ENCODE measurements around the gene ZNF423.

DNA sequence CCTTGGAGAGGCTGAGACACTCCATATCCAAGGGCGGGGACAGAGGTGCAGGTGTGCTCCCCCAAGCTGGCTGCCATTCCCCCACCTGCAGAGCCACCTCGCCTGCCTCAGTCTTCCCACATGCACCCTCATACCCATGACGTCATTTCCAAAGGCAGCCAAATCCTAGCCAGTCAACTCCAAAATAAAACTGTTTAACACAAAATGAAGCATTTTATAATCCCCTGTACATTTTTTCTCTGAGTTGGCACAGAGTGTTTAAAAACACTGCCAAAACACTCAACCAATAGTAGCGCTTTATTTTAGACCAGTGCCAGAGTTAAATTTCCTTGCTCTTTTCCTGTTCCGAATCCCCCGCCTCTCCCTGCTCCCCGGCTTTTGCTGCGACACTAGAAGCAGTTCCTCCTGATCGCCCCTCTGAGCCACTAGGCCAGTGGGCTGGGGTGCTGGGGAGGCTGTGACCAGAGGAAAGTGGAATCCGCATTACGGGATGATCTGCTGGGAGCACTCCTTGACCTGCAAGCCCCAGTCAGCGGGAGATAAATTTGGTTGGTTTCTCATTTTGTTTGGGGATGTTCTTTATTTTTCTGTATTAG is 139.5 kb downstream of the ZNF423 start:
- no peak for TF ChIP-seq SMAD1 (CRISPR knock-in tag; IDR thresholded peaks at IDR 0.05; ENCODE audit: borderline replicate concordance, low read depth)
- no peak for TF ChIP-seq RBAK (CRISPR knock-in tag; IDR thresholded peaks at IDR 0.05)
- no peak for TF ChIP-seq MYC (CRISPR knock-in tag; IDR thresholded peaks at IDR 0.05; ENCODE audit: borderline replicate concordance)
- TF ChIP-seq, protein P1, sequence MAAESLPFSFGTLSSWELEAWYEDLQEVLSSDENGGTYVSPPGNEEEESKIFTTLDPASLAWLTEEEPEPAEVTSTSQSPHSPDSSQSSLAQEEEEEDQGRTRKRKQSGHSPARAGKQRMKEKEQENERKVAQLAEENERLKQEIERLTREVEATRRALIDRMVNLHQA (CRISPR knock-in tag; IDR thresholded peaks at IDR 0.05), result no peak
- TF ChIP-seq, protein P2, sequence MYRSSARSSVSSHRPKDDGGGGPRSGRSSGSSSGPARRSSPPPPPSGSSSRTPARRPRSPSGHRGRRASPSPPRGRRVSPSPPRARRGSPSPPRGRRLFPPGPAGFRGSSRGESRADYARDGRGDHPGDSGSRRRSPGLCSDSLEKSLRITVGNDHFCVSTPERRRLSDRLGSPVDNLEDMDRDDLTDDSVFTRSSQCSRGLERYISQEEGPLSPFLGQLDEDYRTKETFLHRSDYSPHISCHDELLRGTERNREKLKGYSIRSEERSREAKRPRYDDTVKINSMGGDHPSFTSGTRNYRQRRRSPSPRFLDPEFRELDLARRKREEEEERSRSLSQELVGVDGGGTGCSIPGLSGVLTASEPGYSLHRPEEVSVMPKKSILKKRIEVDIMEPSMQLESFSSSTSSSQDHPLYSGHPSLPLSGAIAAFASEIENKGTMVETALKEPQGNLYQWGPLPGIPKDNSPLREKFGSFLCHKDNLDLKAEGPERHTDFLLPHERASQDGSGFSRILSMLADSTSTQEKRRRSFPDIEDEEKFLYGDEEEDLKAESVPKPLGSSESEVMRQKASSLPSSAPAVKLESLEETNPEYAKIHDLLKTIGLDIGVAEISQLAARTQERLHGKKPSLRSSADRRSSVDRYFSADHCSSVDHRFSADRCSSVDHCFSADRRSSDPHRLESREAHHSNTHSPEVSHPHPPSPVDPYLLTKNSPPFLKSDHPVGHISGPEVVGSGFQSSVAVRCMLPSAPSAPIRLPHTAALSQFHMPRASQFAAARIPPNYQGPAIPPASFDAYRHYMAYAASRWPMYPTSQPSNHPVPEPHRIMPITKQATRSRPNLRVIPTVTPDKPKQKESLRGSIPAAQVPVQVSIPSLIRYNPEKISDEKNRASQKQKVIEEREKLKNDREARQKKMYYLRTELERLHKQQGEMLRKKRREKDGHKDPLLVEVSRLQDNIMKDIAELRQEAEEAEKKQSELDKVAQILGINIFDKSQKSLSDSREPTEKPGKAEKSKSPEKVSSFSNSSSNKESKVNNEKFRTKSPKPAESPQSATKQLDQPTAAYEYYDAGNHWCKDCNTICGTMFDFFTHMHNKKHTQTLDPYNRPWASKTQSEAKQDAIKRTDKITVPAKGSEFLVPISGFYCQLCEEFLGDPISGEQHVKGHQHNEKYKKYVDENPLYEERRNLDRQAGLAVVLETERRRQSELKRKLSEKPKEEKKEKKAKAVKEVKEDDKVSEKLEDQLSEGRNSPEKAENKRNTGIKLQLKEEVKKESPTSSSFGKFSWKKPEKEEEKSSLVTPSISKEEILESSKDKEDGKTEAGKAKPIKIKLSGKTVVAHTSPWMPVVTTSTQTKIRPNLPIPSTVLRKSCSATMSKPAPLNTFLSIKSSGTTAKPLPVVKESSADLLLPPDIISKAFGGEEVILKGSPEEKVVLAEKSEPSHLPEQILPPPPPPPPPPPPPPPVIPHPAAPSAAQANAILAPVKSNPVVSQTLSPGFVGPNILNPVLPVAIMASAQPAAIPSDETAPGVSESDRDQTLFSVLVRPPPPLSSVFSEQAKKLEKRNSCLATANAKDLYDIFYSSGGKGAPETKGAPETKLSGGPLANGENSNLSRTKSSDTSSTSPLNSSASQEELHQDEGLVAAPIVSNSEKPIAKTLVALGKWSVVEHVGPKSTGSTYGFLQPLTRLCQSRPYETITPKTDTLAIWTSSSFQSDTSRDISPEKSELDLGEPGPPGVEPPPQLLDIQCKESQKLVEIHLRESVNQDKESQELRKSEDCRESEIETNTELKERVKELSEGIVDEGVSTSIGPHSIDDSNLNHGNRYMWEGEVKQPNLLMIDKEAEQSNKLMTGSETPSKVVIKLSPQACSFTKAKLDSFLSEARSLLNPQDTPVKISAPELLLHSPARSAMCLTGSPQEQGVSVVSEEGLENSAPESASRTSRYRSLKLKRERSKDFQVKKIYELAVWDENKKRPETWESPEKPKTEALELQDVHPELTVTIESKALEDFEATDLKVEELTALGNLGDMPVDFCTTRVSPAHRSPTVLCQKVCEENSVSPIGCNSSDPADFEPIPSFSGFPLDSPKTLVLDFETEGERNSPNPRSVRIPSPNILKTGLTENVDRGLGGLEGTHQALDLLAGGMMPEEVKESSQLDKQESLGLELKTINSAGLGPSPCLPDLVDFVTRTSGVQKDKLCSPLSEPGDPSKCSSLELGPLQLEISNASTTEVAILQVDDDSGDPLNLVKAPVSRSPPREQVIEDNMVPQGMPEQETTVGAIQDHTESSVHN (CRISPR knock-in tag; IDR thresholded peaks at IDR 0.05), result no peak
- no peak for TF ChIP-seq ZNF501 (CRISPR knock-in tag; IDR thresholded peaks at IDR 0.05)
- no peak for TF ChIP-seq KDM5B (CRISPR knock-in tag; IDR thresholded peaks at IDR 0.05; ENCODE audit: borderline replicate concordance)
- TF ChIP-seq SRF (IDR thresholded peaks at IDR 0.05; ENCODE audit: low read depth, low read length), result no peak
- TF ChIP-seq ETV6 (CRISPR knock-in tag; conservative IDR thresholded peaks at IDR 0.05), result no peak
- no peak for TF ChIP-seq NCOA1 (CRISPR knock-in tag; IDR thresholded peaks at IDR 0.05)
- TF ChIP-seq, protein P3, sequence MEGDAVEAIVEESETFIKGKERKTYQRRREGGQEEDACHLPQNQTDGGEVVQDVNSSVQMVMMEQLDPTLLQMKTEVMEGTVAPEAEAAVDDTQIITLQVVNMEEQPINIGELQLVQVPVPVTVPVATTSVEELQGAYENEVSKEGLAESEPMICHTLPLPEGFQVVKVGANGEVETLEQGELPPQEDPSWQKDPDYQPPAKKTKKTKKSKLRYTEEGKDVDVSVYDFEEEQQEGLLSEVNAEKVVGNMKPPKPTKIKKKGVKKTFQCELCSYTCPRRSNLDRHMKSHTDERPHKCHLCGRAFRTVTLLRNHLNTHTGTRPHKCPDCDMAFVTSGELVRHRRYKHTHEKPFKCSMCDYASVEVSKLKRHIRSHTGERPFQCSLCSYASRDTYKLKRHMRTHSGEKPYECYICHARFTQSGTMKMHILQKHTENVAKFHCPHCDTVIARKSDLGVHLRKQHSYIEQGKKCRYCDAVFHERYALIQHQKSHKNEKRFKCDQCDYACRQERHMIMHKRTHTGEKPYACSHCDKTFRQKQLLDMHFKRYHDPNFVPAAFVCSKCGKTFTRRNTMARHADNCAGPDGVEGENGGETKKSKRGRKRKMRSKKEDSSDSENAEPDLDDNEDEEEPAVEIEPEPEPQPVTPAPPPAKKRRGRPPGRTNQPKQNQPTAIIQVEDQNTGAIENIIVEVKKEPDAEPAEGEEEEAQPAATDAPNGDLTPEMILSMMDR (CRISPR knock-in tag; IDR thresholded peaks at IDR 0.05), result no peak
- no peak for TF ChIP-seq ZNF816 (CRISPR knock-in tag; IDR thresholded peaks at IDR 0.05; ENCODE audit: borderline replicate concordance)
- TF ChIP-seq, protein P4, sequence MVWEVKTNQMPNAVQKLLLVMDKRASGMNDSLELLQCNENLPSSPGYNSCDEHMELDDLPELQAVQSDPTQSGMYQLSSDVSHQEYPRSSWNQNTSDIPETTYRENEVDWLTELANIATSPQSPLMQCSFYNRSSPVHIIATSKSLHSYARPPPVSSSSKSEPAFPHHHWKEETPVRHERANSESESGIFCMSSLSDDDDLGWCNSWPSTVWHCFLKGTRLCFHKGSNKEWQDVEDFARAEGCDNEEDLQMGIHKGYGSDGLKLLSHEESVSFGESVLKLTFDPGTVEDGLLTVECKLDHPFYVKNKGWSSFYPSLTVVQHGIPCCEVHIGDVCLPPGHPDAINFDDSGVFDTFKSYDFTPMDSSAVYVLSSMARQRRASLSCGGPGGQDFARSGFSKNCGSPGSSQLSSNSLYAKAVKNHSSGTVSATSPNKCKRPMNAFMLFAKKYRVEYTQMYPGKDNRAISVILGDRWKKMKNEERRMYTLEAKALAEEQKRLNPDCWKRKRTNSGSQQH (CRISPR knock-in tag; IDR thresholded peaks at IDR 0.05; ENCODE audit: low read depth), result no peak

All from HepG2 (cell line).